GM15510 (cell line): ENCODE measurements around the gene SLC25A13.

Experiments used
- POLR2A ChIP-seq: IDR thresholded peaks from 3 replicates; pipeline ENCODE4 v1.6.1; 2011; ENCODE audit warnings: borderline replicate concordance; ENCODE audit not compliant: insufficient read length; ENCODE audit errors: extremely low read depth

SLC25A13 gene

DNA sequence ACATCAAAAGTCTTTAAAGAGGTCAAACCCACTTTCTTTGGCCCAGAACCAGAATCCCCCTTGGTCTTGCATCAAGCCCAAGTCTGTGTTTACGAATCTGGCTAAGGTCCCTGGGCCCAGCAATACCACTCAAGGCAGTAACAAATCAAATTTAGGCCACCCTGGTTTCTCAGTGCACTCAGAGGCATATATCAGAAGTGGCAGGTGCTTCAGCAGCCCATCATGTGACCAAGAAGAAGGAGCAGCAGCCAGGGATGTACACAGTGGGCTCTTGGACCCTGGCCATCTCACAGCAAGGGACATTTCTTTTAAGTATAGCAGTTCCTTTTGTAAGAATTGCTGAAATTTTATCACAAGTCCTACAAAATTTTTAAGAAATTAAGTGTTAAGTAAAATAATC is 7.3 kb upstream of the SLC25A13 start:
- TF ChIP-seq POLR2A, result no peak

DNA sequence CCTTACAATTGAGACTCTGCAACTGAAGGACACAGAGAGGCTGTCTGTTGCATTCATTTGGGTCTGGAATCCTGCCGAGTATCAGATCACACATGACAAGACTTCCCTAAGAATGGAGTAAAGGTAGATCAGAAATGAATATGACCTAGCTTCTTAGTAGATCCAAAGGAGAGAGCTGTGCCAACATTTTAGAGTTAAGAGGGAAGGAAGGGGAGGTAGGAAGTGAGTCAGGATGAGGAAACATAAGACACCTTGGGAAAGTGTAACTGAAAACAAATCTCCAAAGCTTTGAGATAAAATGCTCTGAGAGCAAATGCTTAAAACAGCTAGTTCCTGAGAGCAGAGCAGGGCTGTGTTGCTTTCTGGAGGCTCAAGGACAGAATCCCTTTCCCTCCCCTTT is 6.1 kb upstream of the SLC25A13 start:
- TF ChIP-seq POLR2A, result no peak

DNA sequence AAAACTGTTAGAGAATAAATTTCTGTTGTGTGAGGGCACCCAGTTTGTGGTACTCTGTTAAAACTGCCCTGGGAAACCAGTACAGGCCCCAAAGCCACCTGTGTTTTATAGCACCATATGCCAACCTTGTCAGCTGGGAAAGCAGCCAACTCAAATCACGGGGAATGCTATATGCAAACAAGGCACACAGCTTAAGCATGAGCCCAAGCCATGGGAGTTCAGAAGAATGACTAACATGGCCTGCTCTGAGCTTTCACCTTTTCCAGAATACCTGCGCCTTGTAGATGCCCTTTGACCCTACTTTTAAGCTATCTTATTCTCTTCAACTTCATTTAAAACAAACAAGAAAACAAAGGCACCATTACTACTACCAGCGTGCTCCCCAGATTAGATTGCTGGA is 5.5 kb upstream of the SLC25A13 start:
- TF ChIP-seq POLR2A, result no peak

DNA sequence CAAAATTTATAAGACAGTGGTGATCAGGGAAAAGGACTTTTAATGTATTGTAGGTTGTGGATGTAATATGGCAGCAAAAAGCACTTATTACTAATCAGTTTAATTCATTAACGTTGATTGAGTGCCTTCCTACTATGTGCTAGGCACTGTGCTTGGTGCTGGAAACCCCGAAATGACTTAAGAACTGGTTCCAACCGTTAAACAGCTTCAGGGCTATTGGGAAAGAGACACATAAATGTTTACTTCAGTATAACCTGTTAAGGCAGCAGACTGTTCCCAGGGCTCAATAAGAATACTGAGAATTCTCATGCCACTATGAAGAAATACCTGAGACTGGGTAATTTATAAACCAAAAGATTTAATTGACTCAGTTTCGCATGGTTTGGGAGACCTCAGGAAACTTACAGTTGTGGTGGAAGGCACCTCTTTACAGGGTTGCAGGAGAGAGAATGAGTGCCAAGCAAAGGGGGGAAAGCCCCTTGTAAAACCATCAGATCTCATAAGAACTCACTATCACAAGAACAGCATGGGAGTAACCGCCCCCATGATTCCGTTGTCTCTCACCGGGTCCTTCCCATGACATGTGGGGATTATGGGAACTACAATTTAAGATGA is 1.1 kb upstream of the SLC25A13 start:
- no peak for TF ChIP-seq POLR2A

DNA sequence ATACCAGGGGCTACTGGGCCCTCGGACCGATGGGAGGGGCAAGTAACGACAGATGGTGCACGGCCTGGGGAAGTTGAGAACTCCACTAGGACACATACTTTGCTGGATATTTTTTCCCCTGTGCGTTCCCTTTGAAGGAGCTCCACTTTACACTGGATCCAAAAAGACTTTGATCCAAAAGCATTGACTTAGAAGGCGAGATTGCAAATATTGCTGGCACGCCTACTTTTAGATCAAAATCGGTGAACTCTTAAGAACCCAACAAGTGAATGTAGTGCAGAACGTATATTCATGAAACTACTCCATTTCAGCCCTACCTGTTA is 436 bp upstream of the SLC25A13 start:
- no peak for TF ChIP-seq POLR2A

DNA sequence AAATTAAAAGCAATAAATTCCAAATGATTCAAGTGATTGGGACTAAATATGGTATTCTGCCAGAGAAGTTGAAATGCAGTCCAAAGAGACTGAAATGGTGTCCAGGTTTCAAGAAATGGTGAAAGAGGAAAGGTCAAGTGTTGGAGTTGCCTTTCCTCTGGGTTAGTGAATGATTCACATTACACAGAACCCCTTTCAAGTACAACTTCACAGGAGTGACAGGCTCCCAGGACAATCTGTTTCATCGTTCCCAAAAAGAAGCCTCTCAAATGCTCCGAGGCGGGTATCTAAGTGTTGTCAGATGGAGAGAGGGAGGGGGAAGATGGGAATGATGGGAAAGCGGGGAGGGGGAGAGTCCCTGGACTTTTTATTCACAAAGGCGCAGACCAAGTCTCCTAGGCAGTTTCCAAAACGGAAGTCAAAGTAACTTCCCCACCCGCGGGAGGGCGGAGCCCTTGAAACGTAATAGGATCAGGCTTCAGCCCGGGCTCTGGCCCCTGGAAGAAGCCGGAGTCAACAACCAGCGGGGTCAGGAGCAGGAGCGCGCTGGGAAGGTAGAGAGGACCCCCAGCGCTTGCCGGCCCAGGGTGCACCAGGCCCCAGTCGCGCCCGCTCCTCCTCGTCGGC is 754 bp downstream of the SLC25A13 start:
- TF ChIP-seq POLR2A, result peak; percentile 27

DNA sequence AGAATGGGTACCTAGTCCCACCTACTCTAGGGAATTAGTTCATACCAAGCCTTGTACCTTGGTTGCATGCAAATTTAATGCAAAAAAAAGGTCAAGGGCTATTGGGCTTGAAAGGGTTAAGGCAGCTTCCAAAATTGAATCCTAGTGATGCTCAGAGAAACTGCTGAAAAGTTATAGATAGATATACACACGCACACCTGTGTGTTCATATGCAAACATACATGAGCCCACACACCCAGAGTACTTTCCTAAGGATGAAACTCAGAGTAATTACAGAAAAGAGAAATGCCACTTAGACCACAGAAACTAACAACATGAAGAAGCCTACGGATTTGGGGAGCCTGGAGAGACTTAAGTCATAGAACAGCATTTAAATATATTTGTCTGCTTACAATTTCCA is 1.5 kb downstream of the SLC25A13 start:
- TF ChIP-seq POLR2A, result no peak

DNA sequence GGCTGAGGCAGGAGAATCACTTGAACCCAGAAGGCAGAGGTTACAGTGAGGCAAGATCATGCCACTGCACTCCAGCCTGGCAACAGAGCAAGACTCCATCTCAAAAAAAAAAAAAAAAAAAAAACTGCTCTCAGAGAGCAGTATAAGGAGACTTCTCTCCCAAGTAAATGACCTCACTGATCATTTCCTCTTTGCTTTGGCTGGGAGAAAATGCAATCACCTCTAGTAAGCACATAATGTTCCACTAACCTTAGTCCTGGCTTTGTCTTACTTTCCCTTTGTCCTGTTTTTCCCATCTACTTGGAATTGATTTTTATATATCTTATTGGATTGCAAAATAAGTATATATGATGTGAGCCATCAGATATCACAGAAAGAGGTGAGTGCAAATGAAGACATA is 2.5 kb downstream of the SLC25A13 start:
- TF ChIP-seq POLR2A, result no peak

DNA sequence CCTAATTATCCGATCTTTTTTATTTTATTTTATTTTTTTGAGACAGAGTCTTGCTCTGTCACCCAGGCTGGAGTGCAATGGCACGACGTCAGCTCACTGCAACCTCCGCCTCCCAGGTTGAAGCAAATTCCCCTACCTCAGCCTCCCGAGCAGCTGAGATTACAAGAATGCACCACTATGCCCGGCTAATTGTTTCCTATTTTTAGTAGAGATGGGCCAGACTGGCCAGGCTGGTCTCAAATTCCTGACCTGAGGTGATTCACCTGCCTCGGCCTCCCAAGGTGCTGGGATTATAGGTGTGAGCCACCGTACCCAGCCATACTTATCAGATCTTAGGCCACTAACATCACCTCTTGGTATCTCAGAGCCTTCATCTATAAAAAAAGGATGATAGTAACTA is 4.9 kb downstream of the SLC25A13 start:
- no peak for TF ChIP-seq POLR2A

DNA sequence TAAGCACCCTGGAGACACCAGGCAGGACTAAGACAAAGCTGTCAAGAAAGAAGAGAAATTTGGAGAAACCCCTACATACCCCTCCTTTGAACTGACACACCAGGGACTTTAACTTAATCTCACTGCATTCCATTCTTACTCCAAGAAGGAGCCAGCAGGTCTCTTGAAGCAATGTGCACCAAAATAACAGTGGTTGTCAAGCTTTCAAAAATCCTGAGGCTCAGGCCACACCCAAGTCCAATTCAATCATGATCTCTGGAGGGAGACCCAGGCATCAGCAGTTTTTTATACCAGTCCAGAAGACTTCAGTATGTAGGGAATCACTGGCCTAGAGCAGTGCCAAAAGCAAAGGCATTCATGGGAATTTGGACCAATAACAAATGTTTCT is 6.8 kb downstream of the SLC25A13 start:
- no peak for TF ChIP-seq POLR2A

DNA sequence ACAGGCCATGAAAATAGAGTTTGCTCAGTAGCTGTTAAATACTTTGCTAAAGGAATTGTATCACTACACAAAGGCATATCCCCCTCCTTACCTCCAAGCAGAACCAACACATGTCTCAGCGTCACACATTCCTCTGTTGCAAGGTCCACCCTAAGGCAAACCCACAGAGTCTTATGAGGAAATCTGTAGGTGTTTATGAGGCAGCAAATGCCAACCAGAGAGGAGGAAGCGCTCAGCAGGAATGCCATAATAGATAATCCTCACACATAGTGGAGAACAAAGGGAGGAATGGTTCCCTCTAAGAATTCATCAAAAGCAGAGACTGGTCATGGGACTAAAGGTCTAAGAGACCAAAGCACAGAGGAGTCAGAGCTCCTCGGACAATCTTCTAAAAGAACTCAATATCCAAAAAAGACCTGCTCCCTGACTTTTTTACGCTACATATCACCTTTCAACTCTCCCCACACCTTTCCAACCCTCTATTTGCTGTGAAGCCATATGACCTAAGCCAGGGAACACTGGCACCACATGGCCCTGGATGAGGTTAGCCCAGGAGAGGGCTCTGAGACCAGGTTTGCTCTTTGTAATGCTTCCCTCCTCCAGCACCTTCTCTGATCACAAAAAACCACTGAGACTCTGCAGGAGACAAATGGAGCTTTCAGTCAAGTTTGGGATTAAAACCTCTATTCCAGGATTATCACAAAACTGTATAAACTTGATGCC is 7.3 kb downstream of the SLC25A13 start:
- no peak for TF ChIP-seq POLR2A

DNA sequence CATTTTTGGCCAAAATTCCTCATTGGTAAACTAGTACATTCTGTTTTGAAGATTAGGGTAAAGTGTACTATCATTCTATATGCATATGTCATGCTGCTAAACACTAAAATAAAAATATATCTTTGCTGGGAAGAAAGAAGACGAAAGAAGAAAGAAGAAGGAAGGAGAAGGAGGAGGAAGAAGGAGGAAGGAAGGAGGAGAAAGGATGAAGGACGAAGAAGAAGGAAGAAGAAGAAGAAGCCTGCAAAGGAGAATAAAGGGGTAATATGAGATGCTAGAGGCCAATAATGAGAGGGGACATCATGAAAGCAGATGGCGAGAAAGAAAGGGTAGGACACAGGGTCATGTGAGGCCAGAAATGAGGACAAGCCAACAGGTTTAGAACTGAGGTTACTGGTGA is 8.0 kb downstream of the SLC25A13 start:
- no peak for TF ChIP-seq POLR2A

DNA sequence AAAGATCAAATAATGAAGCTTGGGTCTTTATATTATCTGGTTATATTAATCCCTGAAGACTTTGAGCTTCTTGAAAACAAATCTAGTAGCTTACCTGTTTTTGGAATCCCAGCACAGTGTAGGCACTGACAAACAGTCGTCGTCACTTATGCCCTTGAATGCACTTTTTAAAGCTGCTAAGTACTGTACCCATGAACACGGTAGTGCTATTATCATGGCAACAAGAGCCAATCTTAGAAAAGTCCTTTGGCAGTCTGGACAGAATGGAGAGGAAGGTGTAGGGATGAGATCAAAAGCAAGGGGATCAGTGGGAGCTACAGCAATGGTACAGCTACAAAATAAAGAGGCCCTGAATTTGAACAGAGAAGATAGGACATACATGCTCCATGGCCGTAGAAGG is 9.4 kb downstream of the SLC25A13 start:
- no peak for TF ChIP-seq POLR2A

DNA sequence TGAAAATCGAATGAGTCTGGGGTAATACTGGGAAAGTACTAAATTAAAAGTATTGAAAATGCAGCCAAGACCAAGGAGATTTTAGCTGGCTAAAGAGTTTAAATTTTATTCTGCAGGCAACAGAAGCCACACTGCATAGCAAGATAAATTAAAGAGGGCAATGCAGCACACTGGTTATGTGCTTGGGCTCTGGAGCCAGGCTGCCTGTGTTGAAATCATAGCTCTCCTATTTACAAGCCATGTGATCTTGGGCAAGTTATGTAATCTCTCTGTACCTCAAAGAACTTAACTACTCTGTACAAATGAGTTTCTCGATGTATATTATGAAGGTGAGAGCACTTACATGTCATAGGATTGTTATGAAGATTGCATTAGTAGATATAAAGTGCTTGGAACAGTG is 9.9 kb downstream of the SLC25A13 start:
- no peak for TF ChIP-seq POLR2A

DNA sequence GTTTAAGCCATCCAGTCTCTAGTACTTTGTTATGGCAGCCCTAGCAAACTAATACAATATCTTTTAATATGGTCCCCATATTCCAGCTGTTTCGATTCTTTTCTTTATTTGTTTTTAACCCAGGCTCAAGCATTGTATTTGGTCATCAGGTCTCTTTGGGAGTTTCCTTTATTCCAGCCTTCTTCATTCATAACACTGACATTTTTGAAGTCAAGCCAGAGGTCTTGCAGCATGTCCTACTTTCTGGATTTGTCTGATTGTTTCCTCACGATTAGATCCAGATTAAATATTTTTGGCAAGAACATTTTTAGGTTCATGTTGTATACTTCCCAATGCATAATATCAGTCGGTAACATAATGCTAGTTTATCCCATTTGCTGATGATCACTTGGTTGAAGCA is 11.8 kb downstream of the SLC25A13 start:
- TF ChIP-seq POLR2A, result no peak

DNA sequence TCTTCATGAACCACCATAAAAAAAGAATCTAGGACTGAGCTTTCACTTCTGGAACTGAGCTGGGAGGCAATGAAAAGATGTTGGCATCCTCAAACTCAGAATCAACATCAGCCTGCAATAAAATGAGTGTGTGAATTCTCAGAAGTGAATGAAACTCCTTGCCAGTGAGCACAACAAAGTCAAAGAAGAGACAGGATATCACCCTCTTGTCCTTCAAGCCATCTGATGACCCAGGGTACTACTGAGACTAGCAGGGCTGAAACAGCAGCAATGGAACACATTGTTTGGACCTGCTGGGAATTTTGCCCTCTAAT is 13.0 kb downstream of the SLC25A13 start:
- no peak for TF ChIP-seq POLR2A

DNA sequence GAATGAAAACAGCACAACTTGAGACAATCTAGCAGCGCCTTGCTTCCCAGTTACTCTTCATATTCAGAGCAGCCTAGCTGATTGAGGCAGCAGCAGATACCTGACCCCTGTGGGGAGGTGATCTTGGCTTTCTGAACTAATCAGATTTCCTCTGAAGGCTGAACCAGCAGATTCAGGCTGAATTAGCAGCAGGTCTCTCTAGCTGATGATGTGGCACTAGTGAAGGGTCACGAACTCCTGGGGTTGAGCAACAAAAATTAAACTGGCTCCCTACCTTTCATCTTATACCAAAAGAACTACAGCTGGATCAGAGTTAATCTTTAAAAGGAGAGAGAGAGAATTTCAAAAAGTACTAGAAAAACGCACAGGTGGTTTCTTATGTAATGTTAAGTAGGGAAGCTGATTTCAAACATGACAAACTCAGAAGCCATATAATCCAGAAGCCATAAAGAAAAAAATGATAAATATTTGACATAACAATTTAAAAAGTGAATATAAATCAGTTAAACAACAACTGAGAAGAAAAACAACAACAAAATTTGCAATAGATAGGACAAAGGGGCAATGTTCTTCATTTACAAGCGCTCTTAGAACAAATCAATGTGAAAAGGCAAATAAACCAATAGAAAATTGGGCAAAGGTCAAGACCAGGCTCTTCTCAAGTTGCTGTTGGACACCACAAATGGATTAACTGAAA is 13.5 kb downstream of the SLC25A13 start:
- no peak for TF ChIP-seq POLR2A
